ENCODE results near the gene KMT2A. TPM values are rescaled to one million over a fixed set of nuclear protein-coding genes. Genes with fewer than 3 reads are reported as not detected.

KMT2A gene
- 19.1 and 53.6 TPM in 2 replicates for total RNA-seq

GRCh38 chr11:118435893-118436624 lies at the start of gene KMT2A:
TSS of gene KMT2A (plus strand) at chr11:118436492. CDS start at chr11:118436513, 21 bp downstream.

GRCh38 chr11:118401151-118401879 lies 35.0 kb upstream of the KMT2A start, which contains the start of gene ATP5MG:
TSS of gene ATP5MG (plus strand) at chr11:118401606. CDS start at chr11:118401666, 60 bp downstream.

GRCh38 chr11:118527109-118527508 lies 90.8 kb downstream of the KMT2A start, which contains the start of gene TTC36:
TSS of gene TTC36 (plus strand) at chr11:118527474. CDS start at chr11:118527495, 21 bp downstream.

GRCh38 chr11:118530683-118531596 lies 94.6 kb downstream of the KMT2A start, which contains the start of gene TMEM25:
TSS of gene TMEM25 (plus strand) at chr11:118531192. CDS start at chr11:118531802, 610 bp downstream.

GRCh38 chr11:118572061-118572980 lies 136.0 kb downstream of the KMT2A start, which contains the start of gene ARCN1:
TSS of gene ARCN1 (plus strand) at chr11:118572409. CDS start at chr11:118572548, 139 bp downstream.

Other genes with a start within 250 kb of the KMT2A start
- gene JAML, start 211.5 kb upstream of the KMT2A start, total RNA-seq = 0.19 TPM in 1 of 2 replicates, not detected in the other
- 5.1 and 6.0 TPM in 2 replicates for gene MPZL3, start 184.1 kb upstream of the KMT2A start, total RNA-seq
- 41.0 and 78.2 TPM in 2 replicates for gene MPZL2, start 172.2 kb upstream of the KMT2A start, total RNA-seq
- gene CD3E, start 131.8 kb upstream of the KMT2A start, total RNA-seq = not detected in 2 replicates
- not detected in 2 replicates for gene CD3D, start 93.8 kb upstream of the KMT2A start, total RNA-seq
- gene CD3G, start 92.1 kb upstream of the KMT2A start, total RNA-seq = not detected in 2 replicates
- 18.9 and 31.7 TPM in 2 replicates for gene UBE4A, start 76.9 kb upstream of the KMT2A start, total RNA-seq
- gene ATP5MG, start 34.9 kb upstream of the KMT2A start, total RNA-seq = 86.7 and 87.1 TPM in 2 replicates
- 0.49 and 1.3 TPM in 2 replicates for gene TTC36, start 91.0 kb downstream of the KMT2A start, total RNA-seq
- gene TMEM25, start 94.7 kb downstream of the KMT2A start, total RNA-seq = 4.5 and 28.1 TPM in 2 replicates
- 18.0 and 18.8 TPM in 2 replicates for gene IFT46, start 129.4 kb downstream of the KMT2A start, total RNA-seq
- 71.7 and 132 TPM in 2 replicates for gene ARCN1, start 135.9 kb downstream of the KMT2A start, total RNA-seq
- 49.9 and 62.4 TPM in 2 replicates for gene PHLDB1, start 171.1 kb downstream of the KMT2A start, total RNA-seq
- gene TREH, start 243.2 kb downstream of the KMT2A start, total RNA-seq = not detected in 2 replicates